COLO668 (cell line): ENCODE results near the gene ZNF728.
A peak's percentile ranks its signal among the peaks of the same experiment; 100 is the strongest.
"Not testable (repeated sequence)": the region's sequence is repeated elsewhere in the genome, so short reads cannot be mapped to it uniquely, and the experiment has no call there.

Experiments
- DNase-seq: peaks from one replicate; lab custom pipeline; 2025; ENCODE audit not compliant: unreplicated experiment; lab: John Stamatoyannopoulos, UW

Gene ZNF728

DNA sequence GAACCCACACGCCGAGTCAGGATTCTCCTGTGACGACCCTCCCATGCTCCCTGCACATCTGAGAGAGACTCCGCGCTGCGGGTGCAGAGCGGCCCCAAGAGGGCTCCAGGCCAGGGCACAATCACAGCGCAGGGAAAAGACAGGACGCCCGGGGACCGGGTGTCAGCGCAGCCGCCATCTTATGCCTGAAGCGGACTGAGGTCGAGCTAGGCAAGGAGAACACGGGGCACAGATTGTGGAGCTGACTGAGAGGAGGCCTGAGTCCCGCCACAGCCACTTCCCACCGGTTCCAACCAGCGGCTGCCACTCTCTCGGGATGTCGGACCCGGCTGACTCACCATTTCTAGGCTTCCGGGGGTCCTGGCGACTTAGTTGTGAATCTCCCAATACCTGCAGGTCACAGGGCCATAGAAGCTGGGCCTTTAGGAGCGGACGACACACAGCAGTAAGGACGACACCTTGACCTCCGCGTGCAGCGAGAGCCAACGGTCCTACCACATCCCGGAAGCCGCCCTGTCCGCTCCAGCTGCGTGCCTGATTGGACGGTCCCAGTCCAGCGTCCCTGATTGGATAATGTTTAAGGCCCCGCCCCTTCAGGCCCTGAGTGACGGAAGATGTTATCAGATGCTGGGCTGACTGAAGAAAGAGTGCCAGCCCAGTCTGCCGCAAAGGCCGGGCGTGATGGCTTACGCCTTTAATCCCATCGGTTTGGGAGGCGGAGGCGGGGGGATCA, at the start of gene ZNF728:
Gene ZNF728, minus strand, starts transcription at position 487 of the 733 bp plus-strand sequence. Its CDS starts 146 bp downstream, at position 341.
- no peak for DNase-seq

DNA sequence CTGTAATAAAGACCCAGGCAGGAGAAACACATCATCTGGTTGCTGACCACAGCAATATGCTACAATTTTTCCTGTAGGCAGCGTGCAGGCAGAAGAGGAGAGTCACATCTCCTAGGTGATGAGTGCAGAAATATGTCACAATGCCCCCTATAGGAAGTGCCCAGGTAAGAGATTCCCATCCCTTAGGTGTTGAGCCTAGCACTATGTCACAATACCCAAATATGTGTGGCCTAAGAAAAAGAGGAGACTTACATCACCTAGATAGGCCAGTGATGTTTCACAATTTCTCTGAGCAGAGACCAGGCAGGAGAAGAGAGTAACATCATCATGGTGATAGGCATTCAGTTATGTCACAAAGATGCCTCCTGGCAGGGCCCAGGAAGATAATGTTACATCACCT, 49.4 kb upstream of the ZNF728 start:
- no peak for DNase-seq

DNA sequence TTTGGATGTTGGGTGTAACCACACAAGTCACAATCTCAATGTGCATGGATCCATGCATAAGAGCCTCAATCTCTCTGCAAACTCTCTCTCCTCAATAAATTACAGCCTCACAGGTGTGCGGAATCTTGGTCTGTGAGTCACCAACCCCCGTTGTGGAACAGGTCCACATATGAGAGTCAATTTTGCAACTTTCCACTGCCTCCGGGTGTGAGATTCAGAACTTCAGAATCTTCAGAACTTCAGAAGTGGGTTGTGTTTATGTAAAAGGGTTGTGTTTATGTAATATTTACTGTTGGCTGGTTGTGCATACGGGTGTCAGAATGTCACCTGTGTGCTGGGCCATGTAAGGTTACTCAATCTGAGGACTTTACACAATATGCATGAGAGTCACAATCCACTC, 46.3 kb upstream of the ZNF728 start:
- no peak for DNase-seq

DNA sequence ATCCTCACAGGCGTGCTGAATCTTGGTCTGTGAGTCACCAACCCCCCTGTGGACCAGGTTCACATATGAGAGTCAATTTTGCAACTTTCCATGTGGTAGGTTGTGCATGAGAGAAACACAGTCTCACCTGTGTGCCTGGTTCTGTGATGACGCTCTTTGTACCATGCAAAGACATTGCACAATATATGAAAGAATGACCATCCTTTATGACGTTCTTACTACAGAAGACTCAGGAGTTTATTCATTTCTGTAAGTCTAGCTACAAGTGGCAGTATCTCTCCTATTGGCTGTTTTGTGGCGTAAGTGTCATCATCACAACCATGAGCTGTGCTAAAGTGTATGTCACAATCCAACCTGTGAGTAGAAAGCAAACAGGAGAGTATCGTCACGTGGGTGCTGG, 43.8 kb upstream of the ZNF728 start:
- DNase-seq = no peak

DNA sequence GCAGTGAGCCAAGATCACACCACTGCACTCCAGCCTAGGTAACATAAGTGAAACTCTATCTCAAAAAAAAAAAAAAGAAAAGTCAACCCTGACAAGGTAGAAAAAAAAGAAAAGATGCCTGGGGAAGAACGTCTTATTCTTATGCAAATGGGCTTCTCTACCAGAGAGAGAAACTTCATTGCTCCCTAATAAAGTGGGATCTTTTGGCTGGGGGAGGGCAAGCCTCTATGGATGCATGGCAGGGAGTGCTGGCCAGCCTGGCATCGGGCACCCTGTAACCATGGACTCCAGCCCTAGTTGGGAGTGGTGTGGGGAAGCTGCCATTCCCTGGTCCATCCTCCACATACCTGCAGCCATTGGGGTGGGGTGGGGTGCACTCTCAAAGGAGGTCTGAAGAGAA, 30.7 kb upstream of the ZNF728 start:
- DNase-seq = no peak

DNA sequence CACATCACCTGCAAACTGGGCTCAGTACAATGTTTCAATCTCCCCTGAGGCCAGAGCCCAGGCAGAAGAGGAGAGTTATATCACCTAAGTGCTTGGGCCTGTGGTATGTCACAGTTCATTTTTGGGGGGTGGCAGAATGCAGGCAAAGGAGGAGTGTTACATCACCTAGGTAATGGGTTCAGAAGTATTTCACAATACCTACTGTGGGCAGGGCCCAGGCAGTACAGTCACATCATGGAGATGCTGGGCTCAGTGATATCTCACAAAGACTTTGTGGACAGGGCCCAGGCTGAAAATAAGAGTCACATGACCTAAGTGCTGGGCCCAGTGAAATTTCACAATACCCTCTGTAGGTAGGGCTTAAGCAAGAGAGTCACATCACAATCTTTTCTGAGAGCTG, 12.7 kb upstream of the ZNF728 start:
- DNase-seq = no peak

DNA sequence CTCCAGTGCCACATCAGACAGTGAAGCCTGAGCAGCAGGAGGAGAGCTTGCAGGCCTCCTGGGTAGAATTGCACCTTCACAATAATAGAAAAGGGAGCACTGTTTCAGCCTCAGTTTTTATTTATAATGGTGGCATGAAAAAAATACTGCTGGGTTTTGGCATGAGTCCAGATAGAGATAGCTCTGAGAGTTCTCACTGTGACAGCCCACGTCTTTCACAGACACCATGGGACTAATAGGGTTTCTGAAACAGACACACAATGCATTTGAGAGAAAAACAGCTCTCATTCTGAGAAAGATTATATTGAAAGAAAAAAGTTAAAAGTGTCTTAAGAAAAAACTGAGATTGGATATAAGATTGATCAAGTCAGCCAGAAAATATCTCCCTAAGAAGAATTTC, 8.0 kb downstream of the ZNF728 start:
- not testable (repeated sequence) for DNase-seq

DNA sequence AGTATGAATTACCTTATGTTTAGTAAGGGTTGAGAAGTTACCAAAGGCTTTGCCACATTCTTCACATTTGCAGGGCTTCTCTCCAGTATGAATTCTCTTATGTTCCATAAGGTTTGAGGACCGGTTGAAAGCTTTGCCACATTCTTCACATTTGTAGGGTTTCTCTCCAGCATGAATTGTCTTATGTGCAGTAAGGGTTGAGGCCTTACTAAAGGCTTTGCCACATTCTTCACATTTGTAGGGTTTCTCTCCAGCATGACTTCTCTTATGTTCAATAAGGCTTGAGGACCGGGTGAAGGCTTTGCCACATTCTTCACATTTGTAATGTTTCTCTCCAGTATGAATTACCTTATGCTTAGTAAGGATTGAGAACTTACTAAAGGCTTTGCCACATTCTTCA, 26.7 kb downstream of the ZNF728 start:
- no peak for DNase-seq

DNA sequence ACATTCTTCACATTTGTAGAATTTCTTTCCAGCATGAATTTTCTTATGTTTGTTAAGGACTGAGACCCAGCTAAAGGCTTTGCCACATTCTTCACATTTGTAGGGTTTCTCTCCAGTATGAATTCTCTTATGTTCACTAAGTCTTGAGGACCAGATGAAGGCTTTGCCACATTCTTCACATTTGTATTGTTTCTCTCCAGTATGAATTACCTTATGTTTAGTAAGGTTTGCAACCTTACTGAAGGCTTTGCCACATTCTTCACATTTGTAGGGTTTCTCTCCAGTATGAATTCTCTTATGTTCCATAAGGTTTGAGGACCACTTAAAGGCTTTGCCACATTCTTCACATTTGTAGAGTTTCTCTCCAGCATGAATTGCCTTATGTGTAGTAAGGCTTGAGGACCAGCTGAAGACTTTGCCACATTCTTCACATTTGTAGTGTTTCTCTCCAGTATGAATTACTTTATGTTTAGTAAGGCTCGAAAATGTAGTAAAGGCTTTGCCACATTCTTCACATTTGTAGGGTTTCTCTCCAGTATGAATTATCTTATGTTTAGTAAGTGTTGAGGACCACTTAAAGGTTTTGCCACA, 27.3 kb downstream of the ZNF728 start:
- not testable (repeated sequence) for DNase-seq

DNA sequence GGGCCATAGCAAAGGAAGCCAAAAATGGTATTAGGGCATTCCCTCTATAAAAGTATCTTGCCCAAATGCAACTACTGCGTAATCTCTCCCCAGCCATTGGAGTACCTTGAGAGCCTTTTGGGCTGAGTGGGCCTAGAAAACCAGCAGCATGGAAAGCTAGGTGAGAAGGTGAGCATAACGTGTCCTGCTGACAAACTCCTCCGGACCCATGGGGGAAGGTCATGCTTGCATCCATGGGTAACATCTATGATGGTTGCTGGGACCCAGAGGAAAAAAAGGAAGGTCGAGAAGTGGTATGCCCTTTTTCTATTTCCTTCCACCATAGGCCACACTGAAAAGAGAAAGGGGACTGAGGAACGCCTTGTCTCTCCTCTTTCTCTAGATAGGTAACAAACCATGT, 57.4 kb downstream of the ZNF728 start:
- peak; percentile 7 for DNase-seq

DNA sequence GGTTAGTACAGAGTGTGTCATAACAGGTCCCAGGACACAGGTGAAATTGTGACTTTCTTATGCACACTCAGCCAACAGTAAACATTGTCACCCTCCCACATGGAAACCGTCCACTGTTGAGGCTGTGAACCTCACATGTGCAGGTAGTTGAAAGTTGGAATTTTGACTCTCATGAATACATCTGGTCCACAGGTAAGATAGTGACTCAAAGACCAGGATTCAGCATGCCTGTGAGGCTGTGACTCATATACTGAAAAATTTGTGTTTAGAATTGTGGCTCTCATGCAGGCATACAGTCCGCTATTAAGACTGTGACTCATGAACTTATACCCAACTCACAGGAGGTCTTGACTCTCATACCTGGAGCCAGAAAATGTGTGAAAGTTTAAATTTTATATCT, 67.8 kb downstream of the ZNF728 start:
- DNase-seq = no peak

DNA sequence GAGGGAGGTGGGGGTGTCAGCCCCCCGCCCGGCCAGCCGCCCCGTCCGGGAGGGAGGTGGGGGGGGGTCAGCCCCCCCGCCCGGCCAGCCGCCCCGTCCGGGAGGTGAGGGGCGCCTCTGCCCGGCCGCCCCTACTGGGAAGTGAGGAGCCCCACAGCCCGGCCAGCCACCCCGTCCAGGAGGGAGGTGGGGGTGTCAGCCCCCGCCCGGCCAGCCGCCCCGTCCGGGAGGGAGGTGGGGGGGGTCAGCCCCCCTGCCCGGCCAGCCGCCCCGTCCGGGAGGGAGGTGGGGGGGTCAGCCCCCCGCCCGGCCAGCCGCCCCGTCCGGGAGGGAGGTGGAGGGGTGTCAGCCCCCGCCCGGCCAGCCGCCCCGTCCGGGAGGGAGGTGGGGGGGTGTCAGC, 75.4 kb downstream of the ZNF728 start:
- not testable (repeated sequence) for DNase-seq

DNA sequence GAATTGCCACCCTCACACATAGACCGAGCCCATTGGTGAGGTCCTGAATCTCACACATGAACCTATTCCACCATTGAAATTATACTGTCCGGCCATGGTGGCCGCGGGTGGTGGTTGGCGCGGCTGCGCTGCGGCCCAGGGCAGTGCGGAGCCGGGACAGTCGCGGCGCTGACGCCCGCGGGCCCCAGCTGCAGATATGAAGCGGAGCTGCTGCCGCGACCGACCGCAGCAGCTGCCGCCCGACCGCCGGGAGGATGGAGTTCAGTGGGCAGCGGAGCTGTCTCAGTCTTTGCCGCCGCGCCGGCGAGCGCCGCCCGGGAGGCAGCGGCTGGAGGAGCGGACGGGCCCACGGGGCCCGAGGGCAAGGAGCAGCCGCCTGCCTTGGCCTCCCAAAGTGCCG, 77.8 kb downstream of the ZNF728 start:
- DNase-seq = not testable (repeated sequence)
